T47D (cell line): ENCODE data around the gene TUBA1A.
"Not testable (repeated sequence)": the region's sequence is repeated elsewhere in the genome, so short reads cannot be mapped to it uniquely, and the experiment has no call there.

Experiments
- DNase-seq, 2 experiments: peaks; one replicate each; pipeline versions ENCODE4 v3.0.0 to v3.0.0-alpha.2; 2011 to 2012; ENCODE audit warnings: low read depth in 1 of 2, low spot score in 1 of 2
- JUND ChIP-seq: IDR thresholded peaks from 2 replicates; pipeline ENCODE4 v1.6.1; 2012; ENCODE audit warnings: low read depth
- in situ Hi-C: cut with HindIII; loops from 2 replicates; pipeline ENCODE4 v1.10.0; 2016; ENCODE audit warnings: low sequenced_read_pairs, low pct_unique_long_range_greater_than_20kb

TUBA1A gene

DNA sequence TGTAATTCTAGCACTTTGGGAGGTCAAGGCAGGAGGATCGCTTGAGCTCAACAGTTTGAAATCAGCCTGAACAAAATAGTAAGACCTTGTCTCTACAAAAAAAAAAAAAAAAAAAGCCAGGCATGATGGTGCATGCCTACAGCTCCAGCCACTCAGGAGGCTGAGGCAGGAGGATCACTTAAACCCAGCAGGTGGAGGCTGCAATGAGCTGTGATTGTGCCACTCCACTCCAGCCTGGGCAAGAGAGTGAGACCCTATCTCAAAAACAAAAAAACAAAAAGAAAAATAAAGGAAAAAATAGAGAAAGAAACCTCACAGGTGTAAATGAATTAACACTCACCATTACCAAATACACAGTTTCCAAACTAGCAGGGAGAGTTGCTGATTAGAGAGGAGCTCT lies 34.2 kb upstream of the TUBA1A start:
- in situ Hi-C loops = no loop called here
- no peak for DNase-seq

DNA sequence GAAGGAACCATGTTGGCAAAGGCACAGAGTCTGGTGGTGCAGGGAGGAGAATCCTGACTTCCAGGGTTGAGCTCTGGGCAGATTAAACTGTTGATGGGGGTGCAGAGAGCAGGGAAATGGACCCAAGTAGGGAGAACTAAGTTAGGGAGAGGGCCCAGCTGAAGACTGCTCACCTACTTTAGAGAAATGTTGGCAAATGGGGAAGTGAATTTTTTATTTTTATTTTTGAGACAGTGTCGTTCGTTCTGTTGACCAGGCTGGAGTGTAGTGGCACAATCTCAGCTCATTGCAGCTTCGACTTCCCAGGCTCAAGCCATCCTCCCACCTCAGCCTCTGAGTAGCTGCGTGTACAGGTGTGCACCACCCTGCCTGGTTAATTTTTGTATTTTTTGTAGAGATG lies 32.1 kb upstream of the TUBA1A start:
- no peak for DNase-seq
- in situ Hi-C loops = no loop called here
- TF ChIP-seq JUND = no peak

More for the DNA sequence above, 34.2 kb upstream of the TUBA1A start:
- no peak for TF ChIP-seq JUND

DNA sequence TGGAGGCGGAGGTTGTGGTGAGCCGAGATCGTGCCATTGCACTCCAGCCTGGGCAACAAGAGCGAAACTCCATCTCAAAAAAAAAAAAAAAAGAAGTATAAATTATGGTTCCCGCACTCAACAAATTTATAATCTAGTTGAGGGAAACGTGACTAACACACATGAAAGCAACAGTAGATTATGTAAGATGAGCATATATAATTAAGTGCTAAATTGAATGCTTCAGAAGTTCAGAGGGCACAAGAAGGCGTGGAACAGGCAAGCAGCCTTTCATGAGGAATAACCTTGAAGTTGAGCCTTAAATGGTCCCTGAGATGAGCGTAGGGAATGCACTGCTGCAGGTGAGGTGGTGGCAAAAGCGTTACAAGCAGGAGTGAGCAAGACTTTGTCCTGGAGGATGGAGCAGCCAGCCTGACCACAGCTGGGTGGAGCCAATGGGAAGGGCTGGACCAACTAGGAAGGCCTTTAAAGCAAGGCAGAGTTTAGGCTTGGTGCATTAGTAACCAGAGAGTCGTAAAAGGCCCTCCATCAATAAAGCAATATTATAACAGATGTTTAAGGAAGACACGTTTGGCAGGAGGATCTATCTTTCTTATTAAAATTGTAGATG lies 30.6 kb upstream of the TUBA1A start:
- in situ Hi-C loops = no loop called here
- no peak for TF ChIP-seq JUND
- DNase-seq = no peak

DNA sequence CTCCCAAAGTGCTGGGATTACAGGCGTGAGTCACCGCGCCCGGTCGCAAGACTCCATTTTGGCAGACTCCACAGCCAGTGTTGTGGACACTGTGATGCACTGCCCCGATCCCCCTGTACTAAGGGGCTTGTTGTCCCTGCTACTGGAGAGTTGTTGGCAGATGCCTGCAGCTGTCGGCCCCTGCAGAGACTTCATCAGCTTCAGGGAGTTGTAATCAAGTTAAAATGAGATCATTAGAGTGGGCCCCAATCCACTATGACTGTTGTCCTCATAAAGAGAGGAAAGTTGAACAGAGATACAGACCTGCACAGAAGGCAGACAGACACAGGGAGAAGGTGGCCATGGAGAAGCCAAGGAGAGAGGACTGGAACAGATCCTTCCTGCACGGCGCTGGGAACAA lies 23.7 kb upstream of the TUBA1A start:
- in situ Hi-C loops = no loop called here
- no peak for DNase-seq

DNA sequence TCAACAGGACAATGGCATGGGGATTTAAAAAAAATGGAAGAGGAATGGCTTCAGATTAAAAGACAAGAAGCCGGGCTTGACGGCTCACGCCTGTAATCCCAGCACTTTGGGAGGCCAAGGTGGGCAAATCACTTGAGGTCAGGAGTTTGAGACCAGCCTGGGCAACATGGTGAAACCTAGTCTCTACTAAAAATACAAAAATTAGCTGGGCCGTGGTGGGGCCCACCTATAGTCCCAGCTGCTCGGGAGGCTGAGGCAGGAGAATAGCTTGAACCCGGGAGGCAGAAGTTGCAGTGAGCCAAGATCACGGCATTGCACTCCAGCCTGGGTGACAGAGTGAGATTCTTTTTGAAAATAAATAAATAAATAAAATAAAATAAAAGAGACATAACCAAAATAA lies 21.8 kb upstream of the TUBA1A start:
- DNase-seq, in situ Hi-C loops: not testable (repeated sequence)

More for the DNA sequence above, 23.7 kb upstream of the TUBA1A start:
- no peak for TF ChIP-seq JUND

DNA sequence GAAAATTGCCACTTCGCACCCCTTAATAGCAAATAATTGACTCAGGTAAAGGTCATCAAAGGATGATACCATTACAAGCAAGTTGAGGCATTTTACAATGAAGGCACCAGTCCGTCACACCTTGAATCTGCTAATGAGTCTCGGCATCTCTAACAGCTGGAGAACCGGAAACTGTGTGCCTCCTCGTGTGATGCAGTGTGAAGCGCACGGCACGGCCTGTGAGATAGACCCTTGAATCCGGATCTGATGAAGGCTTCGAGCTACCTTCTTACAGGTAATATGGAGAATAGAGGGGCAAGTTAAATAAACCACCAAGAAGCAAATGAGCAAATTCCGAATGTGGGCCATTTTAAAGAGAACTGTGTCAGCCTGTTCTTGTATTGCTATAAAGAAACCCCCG lies 19.8 kb upstream of the TUBA1A start:
- in situ Hi-C loops = no loop called here
- DNase-seq = no peak
- TF ChIP-seq JUND = no peak

DNA sequence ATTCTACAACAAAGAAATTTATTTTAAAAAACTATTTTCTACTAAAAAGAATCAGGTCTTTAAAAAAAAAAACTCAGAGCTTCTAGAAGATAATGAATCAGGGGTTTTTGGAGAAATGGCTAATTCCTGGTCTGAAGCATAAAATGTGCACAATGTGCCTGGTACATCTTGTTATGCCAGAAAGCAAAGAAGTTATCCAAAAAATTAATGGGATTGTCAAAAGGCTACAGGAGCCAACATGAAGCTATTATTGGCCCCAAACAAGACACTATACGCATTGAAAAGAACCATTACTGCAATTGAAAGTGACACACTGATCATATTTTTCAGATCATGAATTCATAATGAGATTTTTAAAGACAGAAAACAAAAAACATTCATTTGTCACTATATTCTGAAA lies 19.3 kb upstream of the TUBA1A start:
- in situ Hi-C loops = no loop called here
- DNase-seq = no peak
- TF ChIP-seq JUND = no peak

DNA sequence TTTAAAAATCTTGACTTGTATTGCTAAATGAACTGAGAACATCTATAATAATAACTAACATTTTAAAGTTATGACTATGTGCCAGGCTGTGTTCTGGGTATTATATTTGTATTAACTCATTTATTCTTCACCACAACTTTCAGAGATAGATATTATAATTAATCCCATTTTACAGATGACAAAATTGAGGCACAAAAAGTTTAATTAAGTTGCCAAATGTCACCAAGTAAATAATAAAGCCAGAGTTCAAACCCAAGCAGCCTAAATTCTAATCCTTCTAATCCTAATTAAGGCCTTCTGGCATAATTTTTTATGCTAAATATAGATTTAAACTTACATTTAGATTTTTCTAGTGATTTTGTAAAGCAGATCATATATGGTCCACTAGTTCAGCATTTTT lies 17.5 kb upstream of the TUBA1A start:
- in situ Hi-C loops = no loop called here
- no peak for TF ChIP-seq JUND
- no peak for DNase-seq

DNA sequence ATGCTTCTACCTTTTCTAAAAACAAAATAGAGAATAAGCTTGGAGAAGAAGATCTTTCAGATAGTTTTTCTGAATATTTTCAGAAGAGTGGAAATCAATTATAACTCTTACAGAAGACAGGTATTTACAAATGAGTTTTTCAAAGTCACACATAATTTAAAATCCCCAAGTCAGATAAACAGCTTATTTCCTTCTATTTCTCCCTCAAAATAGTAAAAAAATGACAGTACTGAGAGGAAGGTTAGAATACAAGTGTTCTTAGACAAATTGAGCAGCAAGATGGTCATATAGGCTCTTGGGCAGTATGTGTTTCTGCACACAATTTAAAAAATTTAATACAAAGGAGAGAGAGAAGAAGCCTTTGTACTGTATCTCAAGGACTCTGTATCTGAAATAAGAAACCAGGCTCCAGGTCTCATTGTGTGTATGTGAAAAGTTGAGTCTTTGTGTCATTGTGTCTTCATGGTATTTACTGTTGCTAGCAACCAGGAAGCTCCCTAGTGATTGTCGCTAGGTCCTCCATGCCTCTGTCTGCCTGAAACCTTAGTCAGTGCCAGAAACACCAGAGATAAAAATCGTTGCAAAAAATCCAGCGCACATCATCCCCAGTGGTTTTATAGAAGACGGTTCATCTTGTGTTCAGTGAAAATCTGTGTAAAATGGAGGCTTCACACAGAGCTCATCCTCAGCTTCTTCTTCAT lies 12.9 kb upstream of the TUBA1A start:
- in situ Hi-C loops = no loop called here
- DNase-seq = peak in 1 of 2 experiments; percentile 65
- no peak for TF ChIP-seq JUND

DNA sequence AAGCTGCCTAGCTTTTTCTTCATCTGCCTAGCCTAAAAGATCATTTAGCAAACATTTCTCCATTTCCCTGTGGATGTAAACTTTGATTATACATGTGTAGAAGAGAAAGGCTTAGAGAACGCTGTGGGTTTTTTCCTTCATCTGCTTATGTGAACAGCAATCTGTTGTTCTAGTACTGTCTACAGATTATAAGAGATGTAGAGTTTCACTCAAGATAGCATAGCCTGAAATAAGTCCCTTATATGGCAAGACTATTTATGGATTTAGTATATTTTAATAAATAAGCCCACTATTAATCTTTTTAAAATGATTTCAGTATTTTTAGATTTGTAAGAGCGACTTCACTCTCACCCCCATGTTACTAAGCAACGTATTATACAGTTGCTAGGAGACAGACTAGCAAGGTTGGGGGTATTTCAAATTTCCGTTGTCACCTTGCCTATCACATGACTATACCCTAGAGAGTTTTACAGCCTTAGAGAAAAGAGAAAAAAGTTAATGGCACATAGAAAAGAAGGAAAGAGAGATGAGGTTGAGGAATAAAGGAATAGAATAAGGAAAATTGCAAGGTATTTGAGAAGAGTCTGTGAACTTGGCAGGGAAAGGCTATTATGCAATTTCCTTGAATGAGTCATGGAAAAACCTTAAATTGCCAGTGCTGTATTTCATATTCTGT lies 12.2 kb upstream of the TUBA1A start:
- DNase-seq = peak in 1 of 2 experiments; percentile 68
- in situ Hi-C loops = no loop called here
- peak; percentile 71; the same call in 1 of the 2 replicates for TF ChIP-seq JUND

DNA sequence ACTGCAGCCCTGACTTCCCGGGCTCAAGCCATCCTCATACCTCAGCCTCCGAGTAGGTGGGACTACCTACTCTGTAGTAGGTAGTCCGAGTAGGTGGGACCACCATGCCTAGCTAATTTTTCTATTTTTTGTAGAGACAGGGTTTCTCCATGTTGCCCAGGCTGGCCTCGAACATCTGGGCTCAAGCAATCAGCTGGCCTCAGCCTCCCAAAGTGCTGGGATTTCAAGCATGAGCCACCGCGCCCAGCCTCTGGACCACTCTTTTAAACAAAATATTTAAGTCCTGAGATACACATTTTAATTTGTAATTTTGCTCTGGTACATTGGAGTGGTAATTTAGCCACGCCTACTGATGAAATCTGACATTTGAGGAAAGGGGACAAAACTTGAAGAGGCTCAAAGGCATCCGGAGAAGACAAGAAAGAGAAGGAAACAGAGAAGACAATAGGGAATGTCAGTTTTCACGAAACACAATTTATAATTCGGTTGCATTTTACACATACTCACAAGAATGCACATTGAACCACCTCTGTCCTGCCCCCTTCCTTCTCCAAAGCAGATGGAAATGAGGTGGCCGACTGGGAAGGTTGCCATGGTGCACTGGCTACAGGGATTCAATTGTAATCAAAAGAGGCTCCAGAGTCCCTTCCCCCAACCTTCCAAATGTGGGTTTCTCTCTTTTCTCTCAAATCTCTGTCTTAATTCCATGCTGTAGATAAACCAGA lies 9.7 kb upstream of the TUBA1A start:
- in situ Hi-C loops = no loop called here
- DNase-seq = no peak
- no peak for TF ChIP-seq JUND

DNA sequence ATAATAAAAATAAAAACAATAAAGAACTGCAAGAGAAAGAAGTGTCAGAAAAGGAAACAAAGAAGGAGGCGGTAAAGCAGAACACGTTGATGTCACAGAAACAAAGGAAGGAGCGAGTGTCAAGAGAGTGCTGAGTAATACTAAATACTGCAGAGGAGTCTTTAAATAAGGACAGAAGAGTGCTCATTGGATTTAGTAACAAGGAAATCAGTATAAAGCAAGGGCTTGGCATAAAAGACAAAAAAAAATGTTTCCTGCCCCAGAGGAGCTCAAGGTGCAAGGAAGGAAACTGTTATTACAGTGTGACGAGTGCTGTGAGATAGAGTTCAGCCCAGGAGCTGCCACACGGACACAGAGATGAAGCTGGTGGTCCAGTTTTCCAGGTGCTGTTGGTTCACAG lies 8.4 kb upstream of the TUBA1A start:
- in situ Hi-C loops = no loop called here
- TF ChIP-seq JUND = no peak

DNA sequence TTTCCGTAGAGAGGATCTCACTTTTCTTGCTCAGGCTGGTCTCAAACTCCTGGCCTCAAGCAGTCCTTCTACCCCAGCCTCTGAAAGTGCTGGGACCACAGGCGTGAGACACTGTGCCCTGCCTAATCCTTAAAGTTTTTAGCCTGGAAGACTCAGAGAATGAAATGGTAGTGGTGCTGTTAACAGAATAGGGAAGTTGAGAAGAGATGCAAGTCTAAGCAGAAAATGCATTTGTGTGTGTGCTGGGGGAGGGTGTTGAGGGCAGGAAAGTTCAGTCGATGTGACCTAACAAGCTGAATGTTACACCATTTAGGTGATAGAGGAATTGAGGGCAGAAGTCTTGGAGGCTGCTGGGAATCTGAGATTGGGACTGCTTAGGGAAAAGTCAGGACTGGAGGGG lies 6.9 kb upstream of the TUBA1A start:
- TF ChIP-seq JUND = no peak
- in situ Hi-C loops = no loop called here

More for the DNA sequence above, 8.4 kb upstream of the TUBA1A start:
- no peak for DNase-seq

DNA sequence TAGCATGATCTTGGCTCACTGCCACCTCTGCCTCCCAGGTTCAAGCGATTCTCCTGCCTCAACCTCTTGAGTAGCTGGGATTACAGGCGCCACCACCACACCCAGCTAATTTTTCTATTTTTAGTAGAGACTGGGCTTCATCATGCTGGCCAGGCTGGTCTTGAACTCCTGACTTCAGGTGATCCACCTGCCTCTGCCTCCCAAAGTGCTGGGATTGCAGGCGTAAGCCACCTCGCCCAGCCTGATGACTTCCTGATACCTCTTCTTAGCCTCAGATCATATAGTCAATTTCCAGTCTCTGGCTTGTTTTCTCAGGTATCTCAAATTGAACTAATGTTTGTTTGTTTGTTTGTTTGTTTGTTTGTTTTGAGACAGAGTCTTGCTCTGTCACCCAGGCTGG lies 4.9 kb upstream of the TUBA1A start:
- DNase-seq, in situ Hi-C loops: not testable (repeated sequence)

More for the DNA sequence above, 6.9 kb upstream of the TUBA1A start:
- no peak for DNase-seq

DNA sequence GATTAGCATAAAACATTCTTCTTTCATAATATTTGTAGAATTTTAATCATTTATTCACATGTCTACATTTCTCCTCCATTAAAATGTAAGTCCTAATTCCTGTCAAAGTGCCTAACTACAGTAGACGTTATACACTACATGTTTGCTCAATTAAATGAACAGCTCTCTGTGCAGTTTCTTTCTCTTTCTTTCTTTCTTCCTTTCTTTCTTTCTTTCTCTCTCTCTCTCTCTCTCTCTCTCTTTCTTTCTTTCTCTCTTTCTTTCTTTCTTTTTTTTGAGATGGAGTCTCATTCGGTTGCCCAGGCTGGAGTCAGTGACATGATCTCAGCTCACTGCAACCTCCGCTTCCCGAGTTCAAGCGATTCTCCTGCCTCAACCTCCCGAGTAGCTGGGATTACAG lies 2.6 kb upstream of the TUBA1A start:
- DNase-seq, in situ Hi-C loops: not testable (repeated sequence)
